Measurements from ENCODE around the gene IMMT.
"Not testable (repeated sequence)": the region's sequence is repeated elsewhere in the genome, so short reads cannot be mapped to it uniquely, and the experiment has no call there.

Gene IMMT

DNA sequence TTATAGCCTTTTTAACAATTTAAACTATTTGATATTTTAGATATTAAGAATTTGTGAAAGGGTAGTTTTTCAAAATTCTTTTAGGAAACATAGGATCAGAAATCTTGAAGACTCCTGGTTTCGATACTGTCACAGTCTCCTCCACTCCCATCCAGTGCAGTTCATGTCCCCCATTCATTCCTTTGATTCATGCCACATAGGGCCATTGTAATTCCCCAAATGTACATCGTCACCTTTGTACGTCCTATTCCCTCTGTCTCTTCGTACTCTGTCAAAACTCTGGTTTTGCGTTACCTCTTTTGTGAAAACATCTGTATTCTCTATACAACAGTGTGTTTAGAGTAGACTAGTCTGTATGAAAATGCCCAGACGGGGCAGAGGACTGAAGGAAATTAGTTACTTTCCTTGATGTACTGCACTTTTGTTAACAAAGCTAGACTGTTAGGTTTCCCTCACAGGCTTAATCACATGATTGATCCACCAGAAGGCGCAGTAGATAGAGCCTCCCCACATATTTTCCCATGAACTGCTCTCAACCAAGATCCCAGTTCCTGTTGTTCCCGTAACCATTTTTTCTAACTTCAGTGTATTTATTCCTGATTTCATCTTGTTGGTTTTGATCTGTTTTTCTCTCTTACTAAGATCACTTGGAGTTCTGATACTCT is 6.5 kb upstream of the IMMT start:
- DNase-seq (ENCODE audit: low read depth, low spot score), result no peak

DNA sequence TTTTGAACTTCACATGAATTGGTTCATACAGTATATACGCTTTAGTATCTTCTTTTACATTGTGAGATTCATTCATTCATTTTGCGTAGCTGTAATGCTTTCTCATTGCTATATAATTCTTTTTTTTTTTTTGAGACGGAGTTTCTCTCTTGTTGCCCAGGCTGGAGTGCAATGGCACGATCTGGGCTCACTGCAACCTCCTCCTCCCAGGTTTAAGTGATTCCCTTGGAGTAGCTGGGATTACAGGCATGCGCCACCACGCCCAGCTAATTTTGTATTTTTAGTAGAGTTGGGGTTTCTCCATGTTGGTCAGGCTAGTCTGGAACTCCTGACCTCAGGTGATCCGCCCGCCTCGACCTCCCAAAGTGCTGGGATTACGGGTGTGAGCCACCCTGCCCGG is 5.3 kb upstream of the IMMT start:
- not testable (repeated sequence) for DNase-seq (ENCODE audit: low read depth, low spot score)

DNA sequence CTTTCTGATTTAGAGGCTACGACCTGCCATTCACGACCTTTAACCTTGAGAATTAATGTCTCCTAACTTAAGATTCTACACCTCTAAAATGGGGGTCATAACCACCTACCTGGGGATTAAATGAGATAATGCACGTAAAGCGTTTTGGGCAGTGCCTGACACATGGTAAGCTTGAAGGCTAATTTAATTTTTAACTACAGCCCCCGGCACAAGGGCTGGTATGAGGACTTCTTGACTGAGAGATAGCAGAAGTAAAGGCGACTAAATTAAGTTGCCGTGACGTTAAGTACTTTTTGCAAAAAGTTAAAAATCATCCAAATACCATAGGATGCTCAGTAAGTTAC is 4.5 kb upstream of the IMMT start:
- no peak for DNase-seq (ENCODE audit: low read depth, low spot score)

DNA sequence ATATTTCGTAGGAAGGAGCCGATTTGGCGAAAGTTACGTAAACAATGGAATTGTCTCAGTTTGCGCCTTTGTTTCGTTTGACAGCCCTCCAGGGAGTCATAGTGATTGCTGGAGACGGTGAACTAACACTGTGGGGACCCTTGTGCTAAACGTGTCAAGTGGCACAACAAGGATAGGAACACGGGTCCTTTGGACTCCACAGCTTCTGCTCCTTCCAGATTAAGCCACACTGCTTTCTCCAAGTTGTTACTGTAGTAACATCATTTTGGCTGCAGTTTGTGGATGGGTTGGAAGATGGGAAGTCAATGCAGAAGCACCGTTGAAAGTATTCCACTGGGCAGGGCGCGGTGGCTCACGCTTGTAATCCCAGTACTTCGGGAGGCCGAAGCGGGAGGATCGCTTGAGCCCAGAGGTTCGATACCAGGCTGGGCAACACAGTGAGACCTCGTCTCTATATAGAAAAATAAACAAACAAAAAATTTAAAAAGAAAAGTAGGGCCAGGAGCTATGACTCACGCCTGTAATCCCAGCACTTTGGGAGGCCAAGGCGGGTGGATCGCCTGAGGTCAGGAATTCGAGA is 636 bp upstream of the IMMT start:
- DNase-seq (ENCODE audit: low read depth, low spot score), result no peak

DNA sequence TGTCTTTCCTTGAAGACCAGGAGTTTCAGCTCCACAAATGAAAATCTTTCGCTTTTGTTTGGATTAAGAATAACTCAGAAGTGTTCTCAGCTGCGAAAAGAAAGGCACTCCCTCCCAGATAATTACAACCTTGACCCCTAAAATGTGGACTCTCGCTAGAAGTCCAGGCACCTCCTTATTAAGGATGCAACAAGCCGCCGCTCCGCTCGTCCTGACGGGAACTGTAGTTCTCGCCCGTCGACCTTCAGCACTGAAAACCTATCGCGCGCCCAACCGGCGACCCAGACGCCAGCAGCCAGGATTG is 559 bp downstream of the IMMT start:
- no peak for DNase-seq (ENCODE audit: low read depth, low spot score)

DNA sequence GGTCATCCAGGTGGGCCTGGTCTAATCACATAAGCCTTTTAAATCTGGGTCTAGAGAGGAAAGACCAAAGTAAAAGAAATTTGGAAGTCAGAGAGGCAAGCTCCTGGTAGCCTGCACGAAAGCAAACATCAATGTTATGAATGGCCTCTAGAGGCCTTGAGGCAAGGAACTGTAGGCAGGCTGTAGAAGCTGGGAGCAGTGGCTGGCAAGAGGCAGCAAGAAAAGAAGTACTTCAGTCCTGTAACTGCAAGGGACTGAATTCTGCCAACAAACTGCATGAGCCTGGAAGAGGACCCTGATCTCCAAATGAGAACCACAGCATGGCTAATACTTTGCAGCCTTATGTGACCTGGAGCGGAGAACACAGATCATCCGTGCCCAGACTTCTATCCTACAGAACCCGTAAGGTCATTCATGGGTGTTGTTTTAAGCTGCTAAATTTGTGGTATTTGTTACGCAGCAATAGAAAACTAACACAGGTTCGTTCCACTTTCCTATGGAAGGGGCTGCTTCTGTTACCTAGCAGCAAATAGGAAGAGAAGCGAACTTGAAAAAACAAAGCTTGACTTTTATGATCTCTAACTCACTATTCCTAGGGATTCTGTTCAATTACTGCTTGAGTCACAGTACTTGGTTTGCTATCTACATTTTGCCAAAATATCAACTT is 1.2 kb downstream of the IMMT start:
- no peak for DNase-seq (ENCODE audit: low read depth, low spot score)

DNA sequence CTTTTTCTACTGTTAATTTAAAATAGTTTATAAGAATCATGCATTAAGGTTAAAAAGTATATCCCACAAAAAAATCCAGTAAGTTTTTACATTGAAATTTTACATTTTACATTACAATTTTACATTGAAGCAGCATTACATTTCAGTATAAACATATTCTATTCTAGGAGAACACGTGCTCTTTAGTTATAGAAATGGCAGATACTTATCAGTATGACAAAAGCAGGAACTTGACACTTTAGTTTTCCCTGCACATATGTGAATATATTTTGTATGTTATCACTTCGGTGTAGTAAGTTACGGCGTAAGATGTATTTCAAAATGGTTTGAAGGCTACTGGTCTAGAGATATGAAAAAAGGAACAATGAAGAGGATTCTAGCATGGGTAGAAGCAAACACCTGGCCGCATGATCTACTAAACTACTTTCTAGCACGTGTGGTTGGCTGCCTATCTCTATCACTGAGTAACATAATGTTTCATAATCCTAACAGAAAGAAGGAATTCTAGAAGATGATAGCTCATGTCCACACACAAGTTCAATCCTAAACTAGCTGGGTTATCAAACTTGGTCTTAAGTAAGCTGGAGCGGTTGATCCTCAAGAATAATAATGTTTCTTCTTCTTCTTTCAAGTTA is 5.4 kb downstream of the IMMT start:
- DNase-seq (ENCODE audit: low read depth, low spot score), result no peak

DNA sequence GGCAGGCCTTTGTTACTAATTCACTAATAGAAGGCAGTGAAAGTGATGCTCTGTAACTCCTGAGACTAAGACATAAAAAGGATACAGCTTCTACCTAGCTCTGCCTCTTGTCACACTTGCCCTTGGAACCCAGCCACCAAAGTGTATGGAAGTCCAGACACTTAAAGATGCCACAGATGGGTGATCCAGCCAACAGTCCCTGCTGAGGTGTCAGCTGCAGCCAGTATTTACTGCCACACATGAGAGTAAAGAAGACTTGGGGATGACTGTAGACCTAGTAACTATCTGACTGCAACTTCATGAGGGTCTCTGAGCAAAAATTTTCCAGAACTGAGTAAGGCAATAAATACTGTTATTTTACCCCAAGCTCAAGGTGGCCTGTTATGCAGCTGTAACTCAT is 8.8 kb downstream of the IMMT start:
- DNase-seq (ENCODE audit: low read depth, low spot score), result no peak

DNA sequence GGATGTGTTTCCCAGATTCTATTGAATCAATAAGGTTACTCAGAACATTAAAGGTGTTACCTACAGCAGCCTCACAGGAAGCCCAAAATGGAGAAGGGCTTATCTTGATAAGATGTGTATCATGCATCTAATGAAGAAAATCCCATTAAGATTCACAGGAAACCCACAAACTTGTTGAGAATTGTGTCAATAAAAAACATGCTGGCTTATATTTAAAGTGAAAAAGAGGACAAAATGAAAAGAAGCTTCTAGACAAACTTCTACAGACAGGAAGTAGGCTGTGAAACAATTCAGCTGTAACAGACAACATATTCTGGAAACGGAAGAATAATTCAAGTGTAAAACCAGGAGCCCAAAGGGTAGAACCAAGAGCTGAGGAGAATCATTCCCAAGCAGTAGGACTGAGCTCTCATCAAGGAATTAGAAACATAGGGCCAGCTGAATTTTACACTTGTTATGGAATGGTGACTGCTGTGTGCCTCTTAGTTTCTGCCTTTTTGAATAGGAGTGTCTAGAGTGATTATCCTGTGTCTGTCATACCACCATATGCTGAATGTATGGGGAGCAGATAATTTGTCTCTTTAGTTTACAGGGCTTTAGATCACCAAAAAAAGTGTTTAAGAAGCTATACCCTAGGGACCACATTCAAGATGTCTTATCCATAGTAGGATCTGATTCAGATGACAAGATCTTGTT is 9.6 kb downstream of the IMMT start:
- no peak for DNase-seq (ENCODE audit: low read depth, low spot score)

DNA sequence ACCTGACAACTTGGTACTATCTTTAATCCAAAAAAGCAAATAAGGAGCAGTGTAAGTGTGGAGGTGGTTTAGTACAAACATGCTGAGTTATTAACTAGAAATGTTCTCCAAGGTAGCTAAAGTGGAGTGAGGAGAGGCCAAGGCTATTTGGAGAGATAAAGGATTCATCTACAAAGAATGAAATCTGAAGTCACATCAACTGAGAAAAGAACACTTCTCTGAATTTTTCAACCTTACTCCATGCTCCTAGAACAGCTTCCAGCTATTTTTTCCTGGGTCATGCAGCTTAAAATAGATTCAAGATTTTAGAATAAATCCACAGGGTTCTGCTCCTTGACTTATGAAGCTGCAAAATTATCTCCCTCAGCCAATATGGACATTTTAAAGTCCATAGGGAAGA is 18.7 kb downstream of the IMMT start:
- DNase-seq (ENCODE audit: low read depth, low spot score), result no peak

DNA sequence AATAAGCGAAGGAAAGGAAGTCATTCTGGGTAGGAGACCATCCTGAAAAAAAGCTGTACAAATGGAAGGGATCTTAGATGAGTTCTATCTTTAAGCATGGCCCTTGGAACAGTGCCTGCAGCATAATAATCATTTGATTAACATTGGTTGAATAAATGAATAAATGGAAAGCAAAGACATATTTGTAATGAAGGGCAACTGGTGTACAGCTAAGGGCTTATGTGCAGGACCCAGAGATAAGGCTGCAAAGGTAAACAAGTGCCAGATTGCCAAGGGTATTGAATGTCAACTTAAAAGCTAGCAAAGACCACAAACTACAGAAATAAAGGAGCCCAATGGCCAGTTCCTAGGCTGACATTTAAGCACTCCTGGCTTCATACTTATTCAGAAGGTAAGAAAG is 19.4 kb downstream of the IMMT start:
- DNase-seq (ENCODE audit: low read depth, low spot score), result no peak

DNA sequence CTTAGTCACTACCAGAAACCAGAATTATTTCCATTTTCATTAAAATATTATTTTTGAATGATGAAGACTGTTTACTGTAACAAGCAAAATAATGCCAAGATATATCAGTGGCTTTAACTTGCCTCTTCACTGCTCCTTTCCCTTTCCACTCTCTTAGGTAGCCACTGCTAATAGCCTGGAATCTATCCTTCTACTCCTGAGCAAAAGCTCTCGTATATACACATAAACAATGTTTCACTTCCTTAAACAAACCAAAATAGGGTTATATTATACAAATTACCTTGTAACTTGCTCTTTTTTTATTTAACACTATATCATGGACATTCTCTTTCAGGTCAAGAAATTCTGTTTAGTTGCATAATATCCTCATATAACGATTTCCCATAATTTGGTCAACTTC is 20.8 kb downstream of the IMMT start:
- DNase-seq (ENCODE audit: low read depth, low spot score), result no peak

DNA sequence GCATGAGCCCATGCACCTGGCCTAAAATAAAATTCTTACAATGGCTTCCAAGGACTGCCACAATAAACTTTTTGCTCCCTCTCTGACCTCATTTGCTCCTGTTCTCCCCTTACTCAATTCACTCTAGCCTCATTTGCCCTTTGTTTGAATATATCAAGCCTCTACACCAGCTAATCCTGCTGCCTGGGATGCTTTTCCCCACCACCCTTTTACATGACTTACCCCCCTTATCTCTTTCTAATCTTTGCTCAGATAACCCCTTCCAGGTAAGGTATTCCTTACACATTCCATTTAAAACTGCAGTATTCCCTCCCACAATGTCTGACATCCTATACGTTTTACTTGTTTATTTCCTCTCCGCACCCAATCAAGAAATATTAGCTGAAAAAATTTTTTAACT is 22.7 kb downstream of the IMMT start:
- DNase-seq (ENCODE audit: low read depth, low spot score), result no peak

DNA sequence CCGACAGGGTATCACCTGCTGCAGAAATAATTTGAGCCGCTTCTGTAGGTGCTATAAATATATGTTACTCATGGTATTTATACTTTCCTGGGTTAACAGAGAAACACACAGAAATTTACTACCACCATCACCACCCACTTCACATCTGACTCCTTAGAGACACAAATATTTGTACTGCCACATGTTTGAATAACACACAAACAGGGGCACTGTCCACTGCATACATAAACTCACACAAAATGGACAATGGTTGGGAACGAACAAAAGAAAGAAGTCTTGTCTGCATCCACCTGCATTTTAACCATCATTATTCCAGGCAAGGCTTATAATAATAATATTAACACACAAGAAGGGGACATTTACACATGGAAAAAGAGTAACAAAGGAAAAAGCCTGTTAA is 24.0 kb downstream of the IMMT start:
- no peak for DNase-seq (ENCODE audit: low read depth, low spot score)

DNA sequence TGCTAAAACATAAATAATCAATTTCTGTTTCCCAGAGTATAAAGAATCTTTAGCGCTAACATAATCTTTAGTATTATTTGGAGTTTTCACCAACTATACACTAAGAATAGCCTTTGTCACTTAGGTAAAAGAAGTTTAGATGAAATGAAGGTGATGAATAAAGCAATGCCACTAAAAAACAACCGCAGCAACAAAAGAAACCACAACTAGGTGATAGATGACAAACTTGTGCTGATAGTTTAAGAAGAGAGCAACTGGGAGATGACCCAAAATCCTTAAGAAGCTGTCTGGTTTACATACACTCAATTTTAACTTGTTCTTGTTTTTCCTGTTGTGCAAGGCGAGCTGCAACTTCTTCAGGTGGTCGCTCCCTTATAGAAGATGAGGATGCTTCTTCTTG is 24.8 kb downstream of the IMMT start:
- DNase-seq (ENCODE audit: low read depth, low spot score), result no peak

DNA sequence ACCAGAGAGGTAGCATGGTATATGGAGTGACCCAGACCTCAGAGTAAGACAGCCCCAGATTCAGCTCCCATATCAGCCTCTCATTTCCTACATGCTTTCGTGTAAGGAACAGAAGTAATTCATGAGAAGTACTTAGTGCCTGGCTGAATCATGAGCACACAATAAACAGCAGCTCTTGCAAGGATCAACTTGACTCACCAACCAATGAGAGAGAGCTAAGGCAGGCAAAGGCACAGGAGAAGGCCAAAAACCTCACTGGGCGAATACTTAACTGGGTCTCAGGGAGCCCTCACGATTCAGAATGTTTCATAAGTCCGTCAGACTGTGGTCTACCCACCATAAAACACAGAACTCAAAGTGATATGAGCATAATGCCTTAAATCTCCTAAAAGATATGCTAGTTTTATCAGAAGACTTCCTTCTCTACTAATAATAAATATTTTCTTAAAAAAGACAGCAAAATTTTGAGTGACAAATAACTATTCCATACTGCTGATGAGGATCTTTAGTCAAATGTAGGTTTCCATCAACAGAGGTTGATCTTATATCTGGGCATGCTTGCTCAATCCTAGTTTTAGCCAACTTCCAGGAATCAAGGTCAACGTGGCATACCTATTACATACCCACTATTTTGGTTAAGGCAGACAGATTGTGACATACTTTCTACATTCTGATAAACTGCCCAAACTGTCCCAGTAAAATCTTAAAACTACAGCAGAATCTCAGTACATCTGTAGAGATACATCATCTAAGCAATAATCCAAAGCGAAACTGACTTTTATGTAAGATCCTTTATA is 34.9 kb downstream of the IMMT start:
- no peak for DNase-seq (ENCODE audit: low read depth, low spot score)

DNA sequence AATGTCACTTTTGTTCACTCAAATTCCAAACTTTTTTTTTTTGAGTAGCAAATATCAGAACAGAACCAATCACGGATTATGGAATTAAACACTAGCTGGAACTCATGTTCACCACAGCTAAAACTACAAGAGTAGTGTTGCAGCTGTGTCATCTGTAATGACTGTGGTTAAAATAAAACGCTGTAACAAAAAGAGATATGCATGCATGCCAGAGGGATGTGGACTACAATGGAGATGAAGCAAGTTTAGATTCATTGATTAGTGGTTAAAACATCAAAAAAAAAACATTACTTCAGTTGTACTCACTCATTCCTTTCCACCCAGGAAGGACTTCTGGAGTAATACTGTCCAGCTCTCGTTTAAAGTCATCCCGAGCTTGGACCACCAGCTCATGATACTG is 37.0 kb downstream of the IMMT start:
- DNase-seq (ENCODE audit: low read depth, low spot score), result no peak

DNA sequence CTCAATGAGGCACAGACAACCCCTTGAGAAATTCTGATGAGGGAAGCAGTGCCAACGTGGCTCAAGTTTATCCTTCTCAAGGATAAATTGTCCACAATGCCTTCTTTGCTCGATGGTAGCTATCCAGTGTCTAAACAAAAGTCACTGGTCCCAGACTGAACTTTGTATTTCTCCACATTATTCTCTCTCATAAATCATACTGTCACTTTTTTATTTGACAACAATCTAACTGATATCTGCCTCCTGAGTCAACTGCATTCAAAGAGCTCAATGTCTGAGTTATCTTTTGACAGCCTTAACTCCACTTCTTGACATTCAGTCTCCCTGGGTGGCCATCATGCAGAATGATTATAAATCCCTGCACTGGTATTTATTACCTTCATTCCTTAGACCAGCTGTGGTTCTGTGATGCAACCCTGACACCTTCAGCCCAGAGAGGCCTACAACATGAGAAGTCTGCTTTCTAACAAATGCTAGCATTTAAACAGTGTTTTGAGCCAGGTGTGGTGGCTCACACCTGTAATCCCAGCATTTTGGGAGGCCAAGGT is 38.2 kb downstream of the IMMT start:
- no peak for DNase-seq (ENCODE audit: low read depth, low spot score)

DNA sequence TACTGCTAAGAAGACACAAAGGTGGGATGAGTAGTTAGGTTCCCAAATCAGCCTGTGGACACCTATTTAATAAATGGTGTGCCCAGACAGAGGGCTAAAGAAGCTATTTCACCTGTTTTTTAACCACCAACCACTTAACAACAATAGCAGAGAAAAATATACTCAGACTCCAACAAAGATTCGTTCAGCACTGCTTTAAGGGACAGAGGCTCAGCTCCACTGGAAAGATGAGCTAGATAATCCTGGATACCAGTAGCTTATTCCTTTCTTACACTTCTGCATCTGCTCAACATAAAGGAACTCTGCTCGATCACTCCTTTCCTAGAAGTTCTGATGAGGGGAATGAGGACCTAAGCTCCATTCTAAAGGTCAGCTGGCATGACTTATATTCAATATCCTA is 44.8 kb downstream of the IMMT start:
- no peak for DNase-seq (ENCODE audit: low read depth, low spot score)

DNA sequence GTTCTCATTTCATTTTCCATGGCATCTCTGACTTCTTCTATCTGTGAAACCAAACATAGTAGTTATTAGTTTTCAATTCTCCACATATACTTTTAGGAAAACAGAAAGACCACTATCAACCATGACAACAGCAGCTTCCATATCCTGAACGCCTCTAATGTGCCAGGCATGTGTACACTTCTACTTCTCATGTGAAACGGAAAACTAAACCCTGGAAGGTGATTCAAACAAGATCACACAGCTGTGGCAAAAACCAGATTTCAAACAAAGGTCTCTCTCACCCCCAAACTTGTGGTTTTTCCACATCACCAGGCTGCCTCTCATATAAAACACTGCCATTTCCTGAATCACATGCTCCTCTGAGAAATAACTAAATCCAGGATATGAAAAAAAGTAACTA is 47.5 kb downstream of the IMMT start:
- no peak for DNase-seq (ENCODE audit: low read depth, low spot score)

DNA sequence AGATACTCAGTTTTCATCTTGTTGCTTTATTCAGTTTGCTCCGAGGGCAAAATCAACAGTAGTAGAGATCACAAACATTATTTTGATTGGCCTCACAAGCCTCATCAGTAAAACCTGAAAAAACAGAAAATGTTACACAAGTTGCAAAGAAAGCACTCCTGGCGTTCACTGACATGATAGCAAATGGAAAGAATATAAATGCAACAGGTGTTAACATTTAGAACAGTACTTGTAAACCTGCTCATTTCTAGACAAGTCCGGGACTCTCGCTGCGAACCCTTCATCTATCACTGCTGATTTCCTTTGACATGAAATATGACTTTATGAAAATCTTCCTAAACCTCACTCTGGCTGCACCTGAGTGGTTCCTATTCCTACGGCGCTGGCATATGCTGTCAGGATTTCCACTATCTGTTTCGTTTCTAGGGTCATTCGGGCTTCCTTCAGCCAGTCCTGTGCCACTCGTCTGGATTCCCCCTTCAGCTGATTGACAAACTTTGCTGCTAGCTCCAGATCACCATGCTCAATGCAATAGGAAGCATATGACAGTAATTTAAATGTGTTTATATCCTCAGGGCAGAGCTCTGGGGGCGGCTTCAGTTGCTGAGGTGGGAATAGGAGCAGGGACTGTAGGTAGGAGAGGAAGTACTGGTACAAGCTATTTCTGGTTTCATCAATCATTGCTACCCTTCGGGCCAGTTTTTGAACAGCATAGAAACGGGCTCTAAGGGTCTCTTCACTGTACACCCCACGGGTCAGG is 51.2 kb downstream of the IMMT start:
- no peak for DNase-seq (ENCODE audit: low read depth, low spot score)

Measured in activated naive CD8-positive, alpha-beta T cell treated with anti-CD3 and anti-CD28 coated beads, Interleukin-2, amount 50 U/mL, for 16 hours (primary cell).